Spleen (tissue), 7 donors: ENCODE measurements around the gene ALS2.

ENCODE experiments used
- POLR2A ChIP-seq, 3 donors: fragments of 450-650 bp; IDR thresholded peaks; one replicate each; pipeline ENCODE4 v1.5.1; 2017; ENCODE audit warnings: antibody characterized with exemption in 3 of 3, mild to moderate bottlenecking in 1 of 3
- POLR2AphosphoS5 ChIP-seq, 3 donors: sonication (generic); formaldehyde crosslinking; IDR thresholded peaks; one replicate each; pipeline ENCODE4 v1.5.1; 2017; ENCODE audit warnings: antibody characterized with exemption in 3 of 3
- TF ChIP-seq, protein P1 (sequence below), 11 experiments: fragments of 200-600 bp in 7 of 11; fragments of 450-650 bp in 4 of 11; sonication (generic) in 4 of 11; IDR thresholded peaks in 8 of 11; conservative IDR thresholded peaks in 3 of 11; 1 replicate in 7 of 11; 2 replicates in 4 of 11; pipeline versions ENCODE4 v1.4.0 to v1.8.0; 2016 to 2021; ENCODE audit warnings: antibody characterized with exemption in 11 of 11, inconsistent platforms in 4 of 11, mild to moderate bottlenecking in 1 of 11
- donor health status: DM: no; HTN: no; CAD: no; lungs with moderate emphysema.
- donor health status: DM: no; HTN: no; CAD: no.
- donor health status: DM: no; HTN: no; CAD: no.

DNA sequence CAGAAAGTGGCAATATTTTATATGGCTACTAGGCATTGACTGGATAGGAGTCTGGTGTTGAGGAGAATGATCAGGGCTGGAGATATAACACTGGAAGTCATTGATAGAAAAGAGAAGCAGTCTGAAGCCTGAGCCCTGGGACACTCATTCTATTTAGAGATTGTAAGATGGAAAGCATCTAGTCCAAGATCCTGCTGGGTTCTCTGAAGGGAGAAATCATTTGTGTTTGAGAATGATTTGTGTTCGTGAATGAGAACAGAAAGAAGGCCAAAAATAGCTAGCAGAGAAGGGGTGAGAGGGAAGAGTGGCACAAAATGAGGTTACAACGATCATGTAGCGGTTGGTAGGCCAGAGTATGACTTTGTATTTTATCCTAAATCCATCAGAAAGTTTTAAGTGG is 7.6 kb upstream of the ALS2 start:
- TF ChIP-seq, protein P1, sequence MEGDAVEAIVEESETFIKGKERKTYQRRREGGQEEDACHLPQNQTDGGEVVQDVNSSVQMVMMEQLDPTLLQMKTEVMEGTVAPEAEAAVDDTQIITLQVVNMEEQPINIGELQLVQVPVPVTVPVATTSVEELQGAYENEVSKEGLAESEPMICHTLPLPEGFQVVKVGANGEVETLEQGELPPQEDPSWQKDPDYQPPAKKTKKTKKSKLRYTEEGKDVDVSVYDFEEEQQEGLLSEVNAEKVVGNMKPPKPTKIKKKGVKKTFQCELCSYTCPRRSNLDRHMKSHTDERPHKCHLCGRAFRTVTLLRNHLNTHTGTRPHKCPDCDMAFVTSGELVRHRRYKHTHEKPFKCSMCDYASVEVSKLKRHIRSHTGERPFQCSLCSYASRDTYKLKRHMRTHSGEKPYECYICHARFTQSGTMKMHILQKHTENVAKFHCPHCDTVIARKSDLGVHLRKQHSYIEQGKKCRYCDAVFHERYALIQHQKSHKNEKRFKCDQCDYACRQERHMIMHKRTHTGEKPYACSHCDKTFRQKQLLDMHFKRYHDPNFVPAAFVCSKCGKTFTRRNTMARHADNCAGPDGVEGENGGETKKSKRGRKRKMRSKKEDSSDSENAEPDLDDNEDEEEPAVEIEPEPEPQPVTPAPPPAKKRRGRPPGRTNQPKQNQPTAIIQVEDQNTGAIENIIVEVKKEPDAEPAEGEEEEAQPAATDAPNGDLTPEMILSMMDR (IDR thresholded peaks at IDR 0.05 in 8 of 11, conservative IDR thresholded peaks at IDR 0.05 in 3 of 11): no peak
- TF ChIP-seq POLR2A (IDR thresholded peaks at IDR 0.05) (no peak), POLR2AphosphoS5 (IDR thresholded peaks at IDR 0.05) (no peak)
